Peyer's patch (tissue), 4 donors: ENCODE data around the gene SMURF1.

ENCODE experiments used
- CTCF ChIP-seq, 6 experiments: fragments of 450-650 bp in 4 of 6; fragments of 200-600 bp in 2 of 6; sonication (generic) in 1 of 6; IDR thresholded peaks; one replicate each; pipeline ENCODE4 v1.5.1; 2017 to 2019; ENCODE audit warnings: antibody characterized with exemption in 6 of 6, mild to moderate bottlenecking in 3 of 6, moderate library complexity in 1 of 6
- POLR2A ChIP-seq, 2 donors: fragments of 450-650 bp; IDR thresholded peaks; one replicate each; pipeline ENCODE4 v1.5.1; 2017; ENCODE audit warnings: antibody characterized with exemption in 2 of 2, mild to moderate bottlenecking in 2 of 2, moderate library complexity in 2 of 2

- TF ChIP-seq CTCF (IDR thresholded peaks at IDR 0.05) (no peak), POLR2A (IDR thresholded peaks at IDR 0.05) (no peak)
These were observed 40.9 kb downstream of the SMURF1 start for GRCh38 chr7:99102809-99103690.
